Ascending aorta (tissue), 2 donors: ENCODE results near the gene OTUD6A. TPM values are rescaled to one million over a fixed set of nuclear protein-coding genes. Genes with fewer than 3 reads are reported as not detected.

Experiments
- DNase-seq, 2 donors: peaks; one replicate each; pipeline ENCODE4 v3.0.0-alpha.2; 2019; ENCODE audit warnings: low spot score in 2 of 2
- H3K27ac ChIP-seq, 2 donors: fragments of 200-600 bp; sonication (generic); one replicate each; pipeline ENCODE4 v1.5.1; 2016 to 2017; ENCODE audit warnings: mild to moderate bottlenecking in 1 of 2
- H3K27me3 ChIP-seq: fragments of 200-600 bp; sonication (generic); one replicate; pipeline ENCODE4 v1.5.1; 2017
- H3K36me3 ChIP-seq, 2 donors: fragments of 200-600 bp; sonication (generic); one replicate each; pipeline ENCODE4 v1.5.1; 2016
- H3K4me1 ChIP-seq, 2 donors: fragments of 200-600 bp; sonication (generic); one replicate each; pipeline ENCODE4 v1.5.1; 2016 to 2017; ENCODE audit warnings: mild to moderate bottlenecking in 1 of 2
- H3K4me3 ChIP-seq, 2 donors: fragments of 200-600 bp; sonication (generic); one replicate each; pipeline ENCODE4 v1.5.1; 2016 to 2017; ENCODE audit warnings: mild to moderate bottlenecking in 1 of 2
- H3K9me3 ChIP-seq, 2 donors: fragments of 200-600 bp; sonication (generic); one replicate each; pipeline ENCODE4 v1.5.1; 2016
- intact Hi-C: fragments of 100-400 bp; cut with DNase I; formaldehyde crosslinking; loops from one replicate; pipeline ENCODE4 v1.15.1; 2023
- total RNA-seq: library from RNA; depleted of rRNA; stranded (reverse); fragments of >200 nt; gene quantifications from one replicate; pipeline ENCODE4 v1.1.0, GENCODE V29; 2016
- TF ChIP-seq, protein P1 (sequence below), 3 experiments: fragments of 200-600 bp in 2 of 3; fragments of 450-650 bp in 1 of 3; sonication (generic) in 2 of 3; IDR thresholded peaks; one replicate each; pipeline ENCODE4 v1.5.1; 2016 to 2019; ENCODE audit warnings: antibody characterized with exemption in 3 of 3, mild to moderate bottlenecking in 1 of 3, moderate library complexity in 1 of 3

The OTUD6A gene
- total RNA-seq, 1 donor from 2014 or later: not detected

DNA sequence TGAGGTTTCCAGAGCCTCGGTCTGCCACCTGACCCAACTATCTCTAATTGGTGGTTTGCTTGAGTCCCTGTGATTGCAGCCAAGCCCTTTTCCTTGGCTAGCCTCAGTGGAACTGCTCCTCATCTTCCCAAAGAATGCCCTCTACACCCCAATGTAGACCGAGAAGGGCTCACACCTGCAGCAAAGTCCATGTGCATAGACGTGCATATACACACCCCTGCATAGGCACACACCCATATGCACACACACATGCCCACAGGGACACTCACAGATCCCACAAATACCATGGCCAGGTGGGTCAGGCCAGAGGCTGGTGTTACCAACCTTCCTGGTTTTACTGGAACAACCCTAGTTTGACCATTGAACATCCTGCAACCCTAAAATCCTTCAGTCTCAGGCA, 12.9 kb upstream of the OTUD6A start:
- Histone ChIP-seq H3K4me1 (no peaks in the 10 kb centered on the region), H3K27ac (no peak overlapping the region), H3K4me3 (no peak overlapping the region), H3K9me3 (no peaks in the 10 kb centered on the region), H3K27me3 (no peaks in the 10 kb centered on the region), H3K36me3 (no peaks in the 10 kb centered on the region)
- intact Hi-C loops: no loop called here
- no peak for DNase-seq
- TF ChIP-seq, protein P1, sequence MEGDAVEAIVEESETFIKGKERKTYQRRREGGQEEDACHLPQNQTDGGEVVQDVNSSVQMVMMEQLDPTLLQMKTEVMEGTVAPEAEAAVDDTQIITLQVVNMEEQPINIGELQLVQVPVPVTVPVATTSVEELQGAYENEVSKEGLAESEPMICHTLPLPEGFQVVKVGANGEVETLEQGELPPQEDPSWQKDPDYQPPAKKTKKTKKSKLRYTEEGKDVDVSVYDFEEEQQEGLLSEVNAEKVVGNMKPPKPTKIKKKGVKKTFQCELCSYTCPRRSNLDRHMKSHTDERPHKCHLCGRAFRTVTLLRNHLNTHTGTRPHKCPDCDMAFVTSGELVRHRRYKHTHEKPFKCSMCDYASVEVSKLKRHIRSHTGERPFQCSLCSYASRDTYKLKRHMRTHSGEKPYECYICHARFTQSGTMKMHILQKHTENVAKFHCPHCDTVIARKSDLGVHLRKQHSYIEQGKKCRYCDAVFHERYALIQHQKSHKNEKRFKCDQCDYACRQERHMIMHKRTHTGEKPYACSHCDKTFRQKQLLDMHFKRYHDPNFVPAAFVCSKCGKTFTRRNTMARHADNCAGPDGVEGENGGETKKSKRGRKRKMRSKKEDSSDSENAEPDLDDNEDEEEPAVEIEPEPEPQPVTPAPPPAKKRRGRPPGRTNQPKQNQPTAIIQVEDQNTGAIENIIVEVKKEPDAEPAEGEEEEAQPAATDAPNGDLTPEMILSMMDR (IDR thresholded peaks at IDR 0.05): no peak

DNA sequence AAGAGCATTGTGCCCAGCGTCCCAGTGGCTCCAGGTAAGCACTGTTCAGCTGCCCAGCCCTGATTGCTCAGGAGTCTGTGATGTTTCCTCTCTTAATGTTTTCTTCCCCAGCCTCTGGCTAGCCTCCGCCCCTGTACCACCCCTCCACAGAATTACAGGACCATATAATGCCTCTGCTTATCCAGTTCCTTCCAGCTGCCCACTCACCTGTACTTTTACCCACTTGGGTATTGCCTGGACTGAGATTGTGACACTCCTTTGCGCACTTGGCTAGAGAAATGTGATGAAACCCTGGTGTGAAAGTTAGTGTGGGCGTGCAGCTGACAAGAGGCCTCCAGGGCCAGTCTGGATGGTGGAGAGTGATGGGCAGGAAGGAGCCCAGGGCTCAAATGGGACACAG, 12.3 kb upstream of the OTUD6A start, which contains the start of gene AWAT2:
AWAT2 (minus strand) TSS at position 14 of the 400 bp plus-strand sequence; CDS start at position 8, 6 bp downstream.
- no peaks in the 10 kb centered on the region for H3K4me1 ChIP-seq
- no peak within 1 kb of the TSS for H3K27ac ChIP-seq
- no peaks in the 10 kb centered on the region for H3K36me3 ChIP-seq
- no peak within 1 kb of the TSS for H3K4me3 ChIP-seq
- no peaks in the 10 kb centered on the region for H3K27me3 ChIP-seq
- TF ChIP-seq, protein P1 (IDR thresholded peaks at IDR 0.05): no peak
- intact Hi-C loops: no loop called here
- H3K9me3 ChIP-seq: no peaks in the 10 kb centered on the region
- DNase-seq: no peak

DNA sequence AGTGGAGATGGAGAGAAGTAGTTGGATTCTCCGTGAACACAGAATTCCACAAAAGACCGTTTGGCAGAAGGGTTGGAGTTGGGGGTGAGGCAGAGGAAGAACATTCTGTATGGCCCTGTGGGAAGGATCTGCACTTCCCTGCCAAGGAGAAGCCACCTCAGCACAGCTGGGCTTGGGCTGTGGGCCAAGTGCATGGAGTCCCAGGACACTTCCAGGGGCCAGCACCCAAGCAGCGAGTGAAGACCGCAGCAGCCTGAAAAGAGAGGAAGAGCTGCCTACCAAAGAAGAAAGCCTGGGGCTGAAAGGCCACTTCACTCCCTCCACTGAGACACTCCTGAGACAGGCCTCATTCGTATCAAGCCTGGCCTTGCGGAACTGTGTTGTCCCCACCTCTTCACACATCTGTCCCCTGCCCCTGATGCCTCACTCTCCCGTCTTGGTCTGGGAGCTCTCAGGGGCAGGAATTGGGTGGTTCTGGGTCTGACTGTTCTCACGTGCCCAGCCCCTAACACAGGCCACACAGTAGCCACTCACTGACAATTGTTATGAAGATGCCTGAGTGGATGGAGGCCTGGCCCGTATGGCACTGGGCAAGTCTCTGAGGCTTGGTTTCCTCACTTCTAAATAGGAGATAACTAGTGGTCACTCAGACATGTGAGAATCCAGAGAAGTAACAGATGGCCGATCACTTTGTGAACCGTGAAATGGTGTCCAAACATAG, 9.2 kb upstream of the OTUD6A start:
- TF ChIP-seq, protein P1 (IDR thresholded peaks at IDR 0.05): no peak
- H3K9me3 ChIP-seq: no peaks in the 10 kb centered on the region
- H3K27ac ChIP-seq: no peak overlapping the region
- no peaks in the 10 kb centered on the region for H3K27me3 ChIP-seq
- intact Hi-C loops: no loop called here
- DNase-seq: no peak
- no peaks in the 10 kb centered on the region for H3K36me3 ChIP-seq
- H3K4me1 ChIP-seq: no peaks in the 10 kb centered on the region
- H3K4me3 ChIP-seq: no peak overlapping the region

DNA sequence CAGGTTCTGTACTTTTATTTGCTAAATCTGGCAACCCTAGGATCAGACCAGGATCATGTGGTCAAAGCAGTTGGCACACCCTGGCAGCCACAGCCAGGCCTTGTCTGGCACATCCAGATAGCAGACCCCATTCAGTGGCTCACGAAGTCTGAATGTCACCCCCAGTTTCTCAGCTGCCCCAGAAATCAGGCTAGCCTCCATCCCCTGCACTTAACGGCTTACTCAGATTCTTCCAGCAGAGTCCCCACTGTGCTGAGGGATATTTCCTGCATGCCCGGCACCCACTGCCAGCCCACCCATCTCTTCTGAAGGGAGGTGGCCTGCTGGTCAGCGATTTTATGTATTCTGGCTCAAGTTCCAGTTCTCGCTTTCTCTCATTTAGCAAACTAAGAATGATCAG, 7.9 kb upstream of the OTUD6A start:
- Histone ChIP-seq H3K9me3 (no peaks in the 10 kb centered on the region), H3K27ac (no peak overlapping the region), H3K27me3 (no peaks in the 10 kb centered on the region), H3K36me3 (no peaks in the 10 kb centered on the region), H3K4me3 (no peak overlapping the region), H3K4me1 (no peaks in the 10 kb centered on the region)
- TF ChIP-seq, protein P1 (IDR thresholded peaks at IDR 0.05): no peak
- intact Hi-C loops: no loop called here
- DNase-seq: no peak

DNA sequence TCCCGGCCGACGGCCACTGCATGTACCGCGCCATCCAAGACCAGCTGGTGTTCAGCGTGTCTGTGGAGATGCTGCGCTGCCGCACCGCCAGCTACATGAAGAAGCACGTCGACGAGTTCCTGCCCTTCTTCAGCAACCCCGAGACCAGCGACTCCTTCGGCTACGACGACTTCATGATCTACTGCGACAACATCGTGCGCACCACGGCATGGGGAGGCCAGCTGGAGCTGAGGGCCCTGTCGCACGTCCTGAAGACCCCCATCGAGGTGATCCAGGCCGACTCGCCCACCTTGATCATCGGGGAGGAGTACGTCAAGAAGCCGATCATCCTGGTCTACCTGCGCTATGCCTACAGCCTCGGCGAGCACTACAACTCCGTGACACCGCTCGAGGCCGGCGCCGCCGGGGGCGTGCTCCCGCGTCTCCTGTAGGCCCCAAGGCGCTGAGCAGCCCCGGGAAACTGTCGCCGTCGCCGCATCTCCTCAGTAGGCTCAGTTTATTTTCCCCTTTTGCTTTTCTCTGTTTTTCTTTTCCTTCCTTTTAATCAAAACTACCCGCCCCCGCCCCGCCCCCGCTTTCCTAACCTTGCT, 799 bp downstream of the OTUD6A start:
- Histone ChIP-seq H3K4me3 (no peak overlapping the region), H3K4me1 (no peaks in the 10 kb centered on the region), H3K27me3 (no peaks in the 10 kb centered on the region), H3K36me3 (no peaks in the 10 kb centered on the region), H3K27ac (no peak overlapping the region), H3K9me3 (no peaks in the 10 kb centered on the region)
- no peak for DNase-seq
- TF ChIP-seq, protein P1 (IDR thresholded peaks at IDR 0.05): no peak
- intact Hi-C loops: no loop called here
